Germinal center (tissue), 1 donor: ENCODE results near the gene LPCAT2.

Experiments
- DNase-seq: peaks from one replicate; pipeline ENCODE4 v3.0.0; 2012; ENCODE audit warnings: mixed read lengths, low spot score

LPCAT2 gene

GRCh38 chr16:55555436-55555835, 46.6 kb downstream of the LPCAT2 start:
- DNase-seq: no peak

- no peak for DNase-seq
Measured at GRCh38 chr16:55557186-55557585, 48.3 kb downstream of the LPCAT2 start.

GRCh38 chr16:55559233-55559632, 50.4 kb downstream of the LPCAT2 start:
- DNase-seq: no peak

- DNase-seq: no peak
Measured at GRCh38 chr16:55559933-55560516, 51.2 kb downstream of the LPCAT2 start.

GRCh38 chr16:55561319-55561848, 52.5 kb downstream of the LPCAT2 start:
- DNase-seq: no peak

- no peak for DNase-seq
Measured at GRCh38 chr16:55562936-55563335, 54.1 kb downstream of the LPCAT2 start.

- DNase-seq: no peak
Measured at GRCh38 chr16:55563797-55564196, 54.9 kb downstream of the LPCAT2 start.

GRCh38 chr16:55565086-55565485, 56.2 kb downstream of the LPCAT2 start:
- no peak for DNase-seq

GRCh38 chr16:55566432-55567175, 57.7 kb downstream of the LPCAT2 start, which contains the start of gene CAPNS2:
Gene CAPNS2 (plus strand): TSS chr16:55566684. CDS start chr16:55566757, 73 bp downstream.
- no peak for DNase-seq

- no peak for DNase-seq
Measured at GRCh38 chr16:55567382-55567781, 58.5 kb downstream of the LPCAT2 start.

- DNase-seq: no peak
Measured at GRCh38 chr16:55568207-55568606, 59.3 kb downstream of the LPCAT2 start.

- no peak for DNase-seq
Measured at GRCh38 chr16:55569025-55569424, 60.2 kb downstream of the LPCAT2 start.

- no peak for DNase-seq
Measured at GRCh38 chr16:55570159-55570558, 61.3 kb downstream of the LPCAT2 start.

GRCh38 chr16:55571191-55571897, 62.5 kb downstream of the LPCAT2 start:
- DNase-seq: no peak

GRCh38 chr16:55572439-55572838, 63.6 kb downstream of the LPCAT2 start:
- DNase-seq: no peak

GRCh38 chr16:55574811-55575210, 65.9 kb downstream of the LPCAT2 start:
- DNase-seq: no peak

- DNase-seq: no peak
Measured at GRCh38 chr16:55575496-55575895, 66.6 kb downstream of the LPCAT2 start.

GRCh38 chr16:55576384-55576783, 67.5 kb downstream of the LPCAT2 start:
- no peak for DNase-seq

- no peak for DNase-seq
Measured at GRCh38 chr16:55577887-55578286, 69.0 kb downstream of the LPCAT2 start.

GRCh38 chr16:55585631-55586030, 76.8 kb downstream of the LPCAT2 start:
- DNase-seq: no peak

GRCh38 chr16:55588799-55589198, 79.9 kb downstream of the LPCAT2 start:
- no peak for DNase-seq

- DNase-seq: no peak
Measured at GRCh38 chr16:55592306-55592705, 83.4 kb downstream of the LPCAT2 start.

- DNase-seq: no peak
Measured at GRCh38 chr16:55597928-55598327, 89.1 kb downstream of the LPCAT2 start.
